OCI-LY7 (cell line): Measurements from ENCODE around the gene ADH6. TPM values are rescaled to one million over a fixed set of nuclear protein-coding genes. Genes with fewer than 3 reads are reported as not detected.

Experiments used
- BruUV-seq: library from RNA; stranded (reverse); fragments of 400-500 nt; replicated peaks from 2 replicates; lab custom pipeline; 2021; lab: Mats Ljungman, UMichigan
- CTCF ChIA-PET: fragments of 300-600 bp; sonication (Branson Sonifier 250); formaldehyde crosslinking; loops from one replicate; lab custom pipeline; 2022; ENCODE audit warnings: antibody characterized with exemption; ENCODE audit not compliant: unreplicated experiment; lab: Charles Lee
- POLR2A ChIA-PET: fragments of 300-600 bp; sonication (Branson Sonifier 250); formaldehyde crosslinking; loops from one replicate; lab custom pipeline; 2022; ENCODE audit warnings: antibody characterized with exemption; lab: Charles Lee
- DNase-seq: peaks from one replicate; pipeline ENCODE4 v3.0.0-alpha.2; 2015; ENCODE audit warnings: low spot score
- H2AFZ ChIP-seq: fragments of 200-600 bp; sonication (generic), shearing (Covaris generic); 2 replicates; pipeline ENCODE4 v1.6.1; 2014; ENCODE audit warnings: mild to moderate bottlenecking, antibody characterized with exemption, low read length, moderate library complexity
- H3K27ac ChIP-seq: fragments of 200-600 bp; sonication (generic); 2 replicates; pipeline ENCODE4 v1.5.1; 2014; ENCODE audit warnings: mixed run types, low read depth, mild to moderate bottlenecking, moderate library complexity, low read length, inconsistent platforms; ENCODE audit not compliant: poor library complexity, severe bottlenecking
- H3K36me3 ChIP-seq: fragments of 200-600 bp; sonication (generic); 2 replicates; pipeline ENCODE4 v1.6.1; 2014; ENCODE audit warnings: mild to moderate bottlenecking, antibody characterized with exemption, low read length, moderate library complexity, mixed read lengths; ENCODE audit not compliant: insufficient read depth
- H3K4me1 ChIP-seq: fragments of 200-600 bp; sonication (generic); 2 replicates; pipeline ENCODE4 v1.5.1; 2014; ENCODE audit warnings: mild to moderate bottlenecking, low read length; ENCODE audit not compliant: insufficient read depth, poor library complexity, severe bottlenecking
- H3K4me2 ChIP-seq: fragments of 200-600 bp; sonication (generic); 2 replicates; pipeline ENCODE4 v1.6.1; 2014; ENCODE audit warnings: mild to moderate bottlenecking, low read length
- H3K4me3 ChIP-seq: fragments of 200-600 bp; sonication (generic); 2 replicates; pipeline ENCODE4 v1.5.1; 2014; ENCODE audit warnings: mild to moderate bottlenecking, low read depth, low read length; ENCODE audit not compliant: poor library complexity, severe bottlenecking
- H3K79me2 ChIP-seq: fragments of 200-600 bp; sonication (generic); 2 replicates; pipeline ENCODE4 v1.6.1; 2016; ENCODE audit warnings: low read depth, mild to moderate bottlenecking, low read length, moderate library complexity, mixed read lengths; ENCODE audit not compliant: insufficient read depth
- H3K9me2 ChIP-seq: fragments of 200-600 bp; sonication (generic); 2 replicates; pipeline ENCODE4 v1.6.1; 2016; ENCODE audit warnings: mild to moderate bottlenecking, low read length, mixed read lengths; ENCODE audit not compliant: insufficient read depth
- H3K9me3 ChIP-seq: fragments of 200-600 bp; sonication (generic); 2 replicates; pipeline ENCODE4 v1.6.1; 2014; ENCODE audit warnings: mild to moderate bottlenecking, mixed run types, low read length, mixed read lengths
- H4K20me1 ChIP-seq: fragments of 200-600 bp; sonication (generic); 2 replicates; pipeline ENCODE4 v1.6.1; 2014; ENCODE audit warnings: mild to moderate bottlenecking, antibody characterized with exemption, low read length, moderate library complexity, mixed read lengths; ENCODE audit not compliant: insufficient read depth
- CTCF ChIP-seq: fragments of 200-600 bp; sonication (generic); conservative IDR thresholded peaks from 2 replicates; pipeline ENCODE4 v1.5.1; 2014; ENCODE audit warnings: mild to moderate bottlenecking, antibody characterized with exemption, low read length, moderate library complexity, mixed read lengths
- EZH2phosphoT487 ChIP-seq: fragments of 200-600 bp; sonication (generic); IDR thresholded peaks from 2 replicates; pipeline ENCODE4 v1.6.1; 2018; ENCODE audit warnings: low read depth, borderline replicate concordance, mild to moderate bottlenecking, mixed run types, antibody characterized with exemption, low read length, moderate library complexity, mixed read lengths
- intact Hi-C: fragments of 100-400 bp; cut with micrococcal nuclease; formaldehyde crosslinking; loops from one replicate; pipeline ENCODE4 v1.10.0; 2022; ENCODE audit not compliant: unreplicated experiment
- total RNA-seq, 2 experiments: library from RNA; depleted of rRNA in 1 of 2; stranded (reverse); fragments of >200 nt in 1 of 2; shearing (Covaris generic) in 1 of 2; gene quantifications; 2 replicates each; pipeline ENCODE4 v1.2.3, GENCODE V29; 2014 to 2022

The ADH6 gene
- total RNA-seq, 2 experiments from 2014 or later: not detected

GRCh38 chr4:99208719-99209075 lies 10.3 kb downstream of the ADH6 start:
- no peak overlapping the region for H3K4me2 ChIP-seq
- ChIA-PET POLR2A (no interaction called here), CTCF (no interaction called here)
- H4K20me1 ChIP-seq: no peaks in the 10 kb centered on the region
- no peaks in the 10 kb centered on the region for H3K79me2 ChIP-seq
- H3K9me2 ChIP-seq: no peaks in the 10 kb centered on the region
- H3K9me3 ChIP-seq: no peaks in the 10 kb centered on the region
- H3K27ac ChIP-seq: no peak overlapping the region
- no peak overlapping the region for H2AFZ ChIP-seq
- DNase-seq: no peak
- H3K4me3 ChIP-seq: no peak overlapping the region
- H3K36me3 ChIP-seq: no peaks in the 10 kb centered on the region
- intact Hi-C loops: no loop called here
- no peaks in the 10 kb centered on the region for H3K4me1 ChIP-seq
- BruUV-seq: no TSS peak
- TF ChIP-seq EZH2phosphoT487: no peak

- BruUV-seq: no TSS peak
- H3K36me3 ChIP-seq: no peaks in the 10 kb centered on the region
- intact Hi-C loops: no loop called here
- H3K9me2 ChIP-seq: no peaks in the 10 kb centered on the region
- no peak overlapping the region for H3K27ac ChIP-seq
- H2AFZ ChIP-seq: no peak overlapping the region
- H3K4me2 ChIP-seq: no peak overlapping the region
- no peak overlapping the region for H3K4me3 ChIP-seq
- POLR2A ChIA-PET: no interaction called here
- no peaks in the 10 kb centered on the region for H3K4me1 ChIP-seq
- TF ChIP-seq CTCF (no peak), EZH2phosphoT487 (no peak)
- H3K79me2 ChIP-seq: no peaks in the 10 kb centered on the region
- no peaks in the 10 kb centered on the region for H3K9me3 ChIP-seq
- CTCF ChIA-PET: no interaction called here
- no peaks in the 10 kb centered on the region for H4K20me1 ChIP-seq
- DNase-seq: no peak
These were observed 10.9 kb downstream of the ADH6 start for GRCh38 chr4:99207911-99208718.

GRCh38 chr4:99207069-99207743 lies 11.8 kb downstream of the ADH6 start:
- BruUV-seq: no TSS peak
- Histone ChIP-seq H2AFZ (no peak overlapping the region), H3K79me2 (no peaks in the 10 kb centered on the region), H3K9me2 (no peaks in the 10 kb centered on the region), H3K4me2 (no peak overlapping the region), H3K4me3 (no peak overlapping the region), H4K20me1 (no peaks in the 10 kb centered on the region), H3K27ac (no peak overlapping the region), H3K9me3 (no peaks in the 10 kb centered on the region), H3K4me1 (no peaks in the 10 kb centered on the region), H3K36me3 (no peaks in the 10 kb centered on the region)
- CTCF ChIA-PET: no interaction called here
- TF ChIP-seq CTCF: no peak
- no peak for TF ChIP-seq EZH2phosphoT487
- intact Hi-C loops: no loop called here
- POLR2A ChIA-PET: interaction anchor here (0.7 kb wide), 1 partner anchor 645 kb away, joined by 3 read pairs; no protein-coding TSS in a partner anchor
- DNase-seq: no peak
